GM19452 (cell line): Measurements from ENCODE around the gene KRT33A.

Experiments used
- ATAC-seq: cut with Tn5 transposase; IDR thresholded peaks from one replicate; pipeline ENCODE4 v1.9.1; 2021; ENCODE audit not compliant: unreplicated experiment

Gene KRT33A

GRCh38 chr17:41331606-41332005 is 19.0 kb downstream of the KRT33A start:
- ATAC-seq = no peak

GRCh38 chr17:41329279-41329948 is 21.2 kb downstream of the KRT33A start:
- ATAC-seq = no peak

GRCh38 chr17:41328207-41328606 is 22.4 kb downstream of the KRT33A start:
- ATAC-seq = no peak

GRCh38 chr17:41327411-41328120 is 23.1 kb downstream of the KRT33A start:
- no peak for ATAC-seq

- ATAC-seq = no peak
Measured at GRCh38 chr17:41326173-41327145, 24.2 kb downstream of the KRT33A start.

GRCh38 chr17:41325611-41326010 is 25.0 kb downstream of the KRT33A start:
- ATAC-seq = no peak

- no peak for ATAC-seq
Measured at GRCh38 chr17:41325126-41325525, 25.5 kb downstream of the KRT33A start.

- no peak for ATAC-seq
Measured at GRCh38 chr17:41324180-41325075, 26.2 kb downstream of the KRT33A start.

- no peak for ATAC-seq
Measured at GRCh38 chr17:41322903-41323895, 27.4 kb downstream of the KRT33A start.

- ATAC-seq = no peak
Measured at GRCh38 chr17:41322094-41322902, 28.3 kb downstream of the KRT33A start.

GRCh38 chr17:41318231-41318630 is 32.4 kb downstream of the KRT33A start:
- no peak for ATAC-seq

GRCh38 chr17:41315814-41316445 is 34.7 kb downstream of the KRT33A start:
- no peak for ATAC-seq

- no peak for ATAC-seq
Measured at GRCh38 chr17:41315204-41315794, 35.3 kb downstream of the KRT33A start, which contains the start of gene KRTAP17-1. KRTAP17-1 (minus strand) TSS chr17:41315710; CDS start chr17:41315650, 60 bp downstream.

GRCh38 chr17:41311111-41311510 is 39.5 kb downstream of the KRT33A start:
- no peak for ATAC-seq

GRCh38 chr17:41308918-41309359 is 41.7 kb downstream of the KRT33A start, which contains the start of gene KRTAP16-1:
KRTAP16-1 (minus strand) TSS chr17:41309309; CDS start chr17:41309253, 56 bp downstream.
- ATAC-seq = no peak

GRCh38 chr17:41308251-41308917 is 42.2 kb downstream of the KRT33A start:
- ATAC-seq = no peak

- ATAC-seq = no peak
Measured at GRCh38 chr17:41307647-41308046, 43.0 kb downstream of the KRT33A start.
